ENCODE results near the gene OSER1. TPM values are rescaled to one million over a fixed set of nuclear protein-coding genes. Genes with fewer than 3 reads are reported as not detected.

The OSER1 gene
- total and polyA plus RNA-seq, 2 of the 8 experiments (the other 6 are each of a cell fraction or from before 2014, with no cell fraction given), result 24.5 to 31.8 TPM

DNA sequence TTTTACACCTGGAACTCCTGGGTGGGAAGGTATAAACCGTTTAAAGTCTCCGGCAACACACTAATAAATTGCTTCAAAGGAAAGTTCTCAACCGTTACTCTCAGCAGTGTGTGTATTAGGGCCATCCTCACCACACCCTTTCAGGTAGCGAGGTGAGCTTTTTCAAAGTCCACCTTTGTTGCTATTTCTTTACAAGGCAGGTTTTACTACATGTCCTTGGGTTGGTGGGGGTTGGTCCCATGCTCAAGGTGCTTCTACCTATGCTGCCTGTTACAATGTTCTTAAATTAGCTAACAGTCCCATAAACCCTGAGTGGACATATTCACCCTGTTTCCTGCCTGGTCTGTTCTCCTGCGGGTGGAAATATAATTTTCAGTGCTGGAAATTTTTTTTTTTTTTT lies 13.2 kb upstream of the OSER1 start:
- Histone ChIP-seq H3K27me3 (replicated peaks in 1 of 4; ENCODE audit: control insufficient read depth in 3 of 4, extremely low read depth in 1 of 4, insufficient read depth in 3 of 4, low read length in 3 of 4) (no peaks in the 10 kb centered on the region), H2BK20ac (ENCODE audit: low read length) (no peak overlapping the region), H3K23ac (ENCODE audit: insufficient read length) (no peak overlapping the region), H3K4ac (replicated peaks; ENCODE audit: insufficient read length, low read depth, low read length) (no peak overlapping the region), H4K5ac (ENCODE audit: insufficient read length, low read depth, low read length) (no peak overlapping the region), H3K4me2 (ENCODE audit: insufficient read depth in 1 of 2, low read depth in 2 of 2, low read length in 2 of 2) (no peak overlapping the region), H3K79me2 (ENCODE audit: control insufficient read depth in 1 of 2, insufficient read depth in 2 of 2, low read length in 2 of 2) (no peaks in the 10 kb centered on the region), H4K8ac (ENCODE audit: extremely low read depth, insufficient read depth, low read length) (no peak overlapping the region), H3K9ac (replicated peaks in 1 of 4; ENCODE audit: extremely low read depth in 1 of 4, low read depth in 3 of 4, low read length in 3 of 4) (no peak overlapping the region), H3K14ac (ENCODE audit: insufficient read length) (no peak overlapping the region), H2BK5ac (ENCODE audit: low read depth, low read length) (no peak overlapping the region), H3K4me3 (ENCODE audit: extremely low read depth in 1 of 4, insufficient read depth in 2 of 4, low read depth in 3 of 4, low read length in 4 of 4) (no peak overlapping the region), H3K27ac (ENCODE audit: low read depth, low read length) (no peak overlapping the region), H3K4me1 (replicated peaks in 1 of 4; ENCODE audit: control insufficient read depth in 3 of 4, insufficient read depth in 4 of 4, low read length in 3 of 4) (peaks cover 0 to 3% (median under 1%) of the 10 kb centered on the region in 4 experiments; a peak in 3 of 7 replicates), H3K23me2 (ENCODE audit: low read depth, low read length) (no peaks in the 10 kb centered on the region), H2BK15ac (ENCODE audit: low read length) (no peak overlapping the region), H2AK5ac (ENCODE audit: low read depth, low read length) (no peak overlapping the region), H3K36me3 (ENCODE audit: control insufficient read depth in 2 of 4, insufficient read depth in 4 of 4, low read length in 3 of 4) (no peaks in the 10 kb centered on the region), H3K79me1 (ENCODE audit: low read depth, low read length) (no peaks in the 10 kb centered on the region), H3K9me3 (ENCODE audit: insufficient read depth in 2 of 2, low read depth in 1 of 2, low read length in 1 of 2) (no peaks in the 10 kb centered on the region), H3K18ac (ENCODE audit: extremely low read depth, low read length) (no peak overlapping the region), H4K91ac (replicated peaks; ENCODE audit: insufficient read length, low read length) (no peak overlapping the region), H3K56ac (replicated peaks; ENCODE audit: insufficient read length, low read depth, low read length) (no peak overlapping the region), H4K20me1 (replicated peaks in 1 of 2; ENCODE audit: control insufficient read depth in 1 of 2, insufficient read depth in 2 of 2, low read length in 2 of 2) (no peaks in the 10 kb centered on the region), H2BK12ac (ENCODE audit: low read depth, low read length) (no peak overlapping the region), H2AFZ (ENCODE audit: low read length) (no peak overlapping the region), H2BK120ac (replicated peaks; ENCODE audit: low read depth, low read length) (no peak overlapping the region)
- no peak for FAIRE-seq
- CTCF ChIA-PET (ENCODE audit: partially characterized antibody), result interaction anchor here (0.6 to 4.4 kb wide), 30 partner anchors 9 to 530 kb away, joined by 3 to 23 read pairs (median 4); partner anchors contain the start of genes GDAP1L1, HNF4A and OSER1
- POLR2A ChIA-PET (ENCODE audit: partially characterized antibody), result interaction anchor here (1.1 kb wide), 1 partner anchor 12 kb away, joined by 3 read pairs; no protein-coding TSS in a partner anchor
- no peak for DNase-seq (ENCODE audit: low read depth in 1 of 2, low spot score in 2 of 2)
- WGBS, 2 experiments (ENCODE audit: extremely low coverage in 1 of 2, insufficient coverage in 1 of 2, insufficient read length in 1 of 2, insufficient replicate concordance in 2 of 2, low coverage in 1 of 2, low lambda C conversion rate in 2 of 2, missing lambda C conversion rate in 1 of 2), result 84% methylated on average over 5 of the region's 5 CpGs; no CpG with 5 or more reads in 1 of the 2 experiments
- TF ChIP-seq CTBP2 (IDR thresholded peaks at IDR 0.05; ENCODE audit: borderline replicate concordance, insufficient read depth, insufficient read length, low read length) (no peak), ASH2L (IDR thresholded peaks at IDR 0.05; ENCODE audit: low read length) (no peak), POLR2AphosphoS5 (IDR thresholded peaks at IDR 0.05; ENCODE audit: low read depth, low read length) (no peak), SIX5 (IDR thresholded peaks at IDR 0.05; ENCODE audit: low read depth, low read length) (no peak), SAP30 (IDR thresholded peaks at IDR 0.05; ENCODE audit: insufficient read depth, insufficient replicate concordance, low read length) (no peak), KDM4A (IDR thresholded peaks at IDR 0.05; ENCODE audit: low read depth, low read length, severe bottlenecking) (no peak), POU5F1 (IDR thresholded peaks at IDR 0.05; ENCODE audit: low read depth, low read length) (no peak), TEAD4 (IDR thresholded peaks at IDR 0.05; ENCODE audit: low read depth, low read length) (no peak), EP300 (IDR thresholded peaks at IDR 0.05; ENCODE audit: borderline replicate concordance in 1 of 2, low read depth in 2 of 2, low read length in 2 of 2) (no peak), SP4 (IDR thresholded peaks at IDR 0.05; ENCODE audit: low read length) (no peak), JUND (IDR thresholded peaks at IDR 0.05; ENCODE audit: low read length) (no peak), RXRA (IDR thresholded peaks at IDR 0.05; ENCODE audit: insufficient read depth, low read depth, low read length) (no peak)
- TF ChIP-seq, protein P1, sequence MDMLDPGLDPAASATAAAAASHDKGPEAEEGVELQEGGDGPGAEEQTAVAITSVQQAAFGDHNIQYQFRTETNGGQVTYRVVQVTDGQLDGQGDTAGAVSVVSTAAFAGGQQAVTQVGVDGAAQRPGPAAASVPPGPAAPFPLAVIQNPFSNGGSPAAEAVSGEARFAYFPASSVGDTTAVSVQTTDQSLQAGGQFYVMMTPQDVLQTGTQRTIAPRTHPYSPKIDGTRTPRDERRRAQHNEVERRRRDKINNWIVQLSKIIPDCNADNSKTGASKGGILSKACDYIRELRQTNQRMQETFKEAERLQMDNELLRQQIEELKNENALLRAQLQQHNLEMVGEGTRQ (IDR thresholded peaks at IDR 0.05; ENCODE audit: low read length), result no peak
